NCI-H146 (cell line): ENCODE results near the gene HOTAIR.

ENCODE experiments used
- DNase-seq: peaks from one replicate; lab custom pipeline; 2025; lab: John Stamatoyannopoulos, UW

HOTAIR gene

GRCh38 chr12:54011665-54012532, 37.1 kb upstream of the HOTAIR start:
- DNase-seq, result no peak

- no peak for DNase-seq
Measured at GRCh38 chr12:54010972-54011664, 36.4 kb upstream of the HOTAIR start.

GRCh38 chr12:54010053-54010971, 35.6 kb upstream of the HOTAIR start:
- DNase-seq, result no peak

GRCh38 chr12:54009171-54010052, 34.7 kb upstream of the HOTAIR start:
- DNase-seq, result no peak

- no peak for DNase-seq
Measured at GRCh38 chr12:54008260-54008552, 33.5 kb upstream of the HOTAIR start.

GRCh38 chr12:54007538-54008259, 32.9 kb upstream of the HOTAIR start:
- no peak for DNase-seq

- no peak for DNase-seq
Measured at GRCh38 chr12:54006559-54007220, 31.9 kb upstream of the HOTAIR start.

GRCh38 chr12:54005853-54006558, 31.3 kb upstream of the HOTAIR start:
- peak; percentile 65 for DNase-seq

GRCh38 chr12:54005531-54005852, 30.7 kb upstream of the HOTAIR start:
- DNase-seq, result no peak

GRCh38 chr12:54004841-54005530, 30.2 kb upstream of the HOTAIR start:
- DNase-seq, result peak; percentile 9

- no peak for DNase-seq
Measured at GRCh38 chr12:54004063-54004840, 29.5 kb upstream of the HOTAIR start.

- DNase-seq, result no peak
Measured at GRCh38 chr12:54003625-54004024, 28.9 kb upstream of the HOTAIR start.

- DNase-seq, result no peak
Measured at GRCh38 chr12:54002915-54003389, 28.2 kb upstream of the HOTAIR start.

- no peak for DNase-seq
Measured at GRCh38 chr12:54002278-54002914, 27.6 kb upstream of the HOTAIR start.

GRCh38 chr12:54001283-54002187, 26.8 kb upstream of the HOTAIR start:
- no peak for DNase-seq
